ENCODE results near the gene SCIN.
A peak's percentile ranks its signal among the peaks of the same experiment; 100 is the strongest.

Gene SCIN

DNA sequence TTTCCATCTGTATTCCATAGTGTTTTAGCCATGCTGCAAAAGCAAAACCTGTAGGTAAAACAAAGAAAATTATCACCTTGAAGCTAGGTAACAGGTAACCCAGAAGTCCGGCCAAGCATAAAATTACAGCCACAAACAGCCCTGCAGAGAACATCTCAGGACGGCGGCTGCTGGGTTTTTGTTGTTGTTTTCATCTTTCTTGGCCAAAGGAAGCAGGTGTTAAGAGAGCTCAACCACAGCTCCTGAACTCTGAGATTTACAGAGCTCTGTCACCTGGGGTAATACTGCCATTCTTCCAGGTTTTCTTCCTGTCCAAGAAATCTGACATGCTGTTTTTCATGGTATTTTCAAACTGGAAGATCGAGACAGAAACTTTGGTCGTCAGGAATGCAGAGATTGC is 847 bp upstream of the SCIN start:
- TF ChIP-seq, protein P1, sequence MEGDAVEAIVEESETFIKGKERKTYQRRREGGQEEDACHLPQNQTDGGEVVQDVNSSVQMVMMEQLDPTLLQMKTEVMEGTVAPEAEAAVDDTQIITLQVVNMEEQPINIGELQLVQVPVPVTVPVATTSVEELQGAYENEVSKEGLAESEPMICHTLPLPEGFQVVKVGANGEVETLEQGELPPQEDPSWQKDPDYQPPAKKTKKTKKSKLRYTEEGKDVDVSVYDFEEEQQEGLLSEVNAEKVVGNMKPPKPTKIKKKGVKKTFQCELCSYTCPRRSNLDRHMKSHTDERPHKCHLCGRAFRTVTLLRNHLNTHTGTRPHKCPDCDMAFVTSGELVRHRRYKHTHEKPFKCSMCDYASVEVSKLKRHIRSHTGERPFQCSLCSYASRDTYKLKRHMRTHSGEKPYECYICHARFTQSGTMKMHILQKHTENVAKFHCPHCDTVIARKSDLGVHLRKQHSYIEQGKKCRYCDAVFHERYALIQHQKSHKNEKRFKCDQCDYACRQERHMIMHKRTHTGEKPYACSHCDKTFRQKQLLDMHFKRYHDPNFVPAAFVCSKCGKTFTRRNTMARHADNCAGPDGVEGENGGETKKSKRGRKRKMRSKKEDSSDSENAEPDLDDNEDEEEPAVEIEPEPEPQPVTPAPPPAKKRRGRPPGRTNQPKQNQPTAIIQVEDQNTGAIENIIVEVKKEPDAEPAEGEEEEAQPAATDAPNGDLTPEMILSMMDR (conservative IDR thresholded peaks at IDR 0.05; ENCODE audit: low read length) = no peak
- no peak for DNase-seq (ENCODE audit: low read depth)

DNA sequence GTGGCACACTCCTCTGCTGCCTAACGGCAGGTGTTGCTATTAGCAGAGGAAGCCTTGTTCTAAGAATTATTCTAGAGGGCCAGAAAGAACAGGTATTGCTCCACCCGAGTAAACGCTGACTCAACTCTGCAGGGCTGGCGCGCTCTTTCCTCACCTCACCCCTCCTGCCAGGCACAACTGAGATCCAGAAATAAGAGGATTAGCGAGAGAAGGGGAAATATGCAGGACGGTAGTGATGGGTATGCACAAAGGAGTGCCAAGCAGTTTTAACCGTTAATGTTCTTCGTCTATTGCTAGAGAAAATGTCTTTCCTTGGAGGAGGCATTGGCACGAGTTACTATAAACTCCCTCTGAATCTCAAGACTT is 369 bp upstream of the SCIN start:
- TF ChIP-seq, protein P1 (conservative IDR thresholded peaks at IDR 0.05; ENCODE audit: low read length) = no peak
- peak overlapping the region; percentile 55 for H3K4me3 ChIP-seq (ENCODE audit: low read length)
- no peak for DNase-seq (ENCODE audit: low read depth)

More for the DNA sequence above, 847 bp upstream of the SCIN start:
- H3K4me3 ChIP-seq (ENCODE audit: low read length) = no peak overlapping the region

DNA sequence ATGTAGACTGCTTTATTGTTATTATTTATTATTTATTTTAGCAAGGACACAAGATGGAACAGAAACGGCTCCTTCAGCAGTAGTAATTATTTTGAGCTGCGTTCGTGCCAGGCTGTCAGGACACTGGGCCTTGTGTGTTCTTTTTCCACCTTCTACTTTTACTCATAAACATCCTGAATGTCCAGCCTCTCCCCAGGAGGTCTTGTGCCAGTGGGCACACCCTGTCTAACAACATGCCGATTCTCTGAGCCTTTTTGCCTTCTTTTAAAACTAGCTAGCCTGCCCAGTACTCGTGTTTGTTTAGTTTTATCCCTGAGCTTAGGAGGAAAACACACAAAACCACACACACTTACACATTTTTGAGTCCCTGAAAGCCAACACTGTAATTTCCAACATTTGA is 1.2 kb downstream of the SCIN start:
- no peak for DNase-seq (ENCODE audit: low read depth)
- no peak overlapping the region for H3K4me3 ChIP-seq (ENCODE audit: low read length)

DNA sequence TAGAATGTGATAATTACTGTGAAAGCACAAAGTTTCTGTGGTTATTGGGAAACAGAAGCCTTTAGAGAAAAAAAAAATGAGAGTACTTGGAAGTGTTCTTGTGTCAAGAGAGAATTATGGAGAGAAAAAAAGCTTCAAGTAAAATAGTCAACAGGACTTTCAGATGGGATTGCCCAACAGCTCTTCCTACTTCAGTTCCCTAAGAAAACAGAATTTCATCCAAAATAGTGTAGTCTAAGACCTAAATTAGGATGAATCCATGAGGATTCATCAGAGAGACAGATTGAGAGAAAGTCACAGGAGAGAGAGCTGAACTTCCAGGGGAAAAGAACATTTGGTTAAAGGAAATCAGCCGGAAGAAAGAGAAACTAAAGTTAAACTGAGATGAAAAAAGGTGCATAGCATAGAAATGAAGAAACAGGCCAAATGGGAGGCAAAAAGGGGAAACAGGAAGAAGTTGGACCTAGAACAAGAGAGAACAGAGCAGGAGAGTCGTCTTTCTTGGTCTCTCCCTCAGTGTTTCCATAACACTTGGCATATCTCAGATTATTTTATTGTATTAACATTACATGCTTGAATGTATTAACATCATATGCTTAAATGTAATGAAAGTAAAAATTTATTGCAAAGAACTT is 2.5 kb downstream of the SCIN start:
- H3K4me3 ChIP-seq (ENCODE audit: low read length) = no peak overlapping the region
- DNase-seq (ENCODE audit: low read depth) = no peak
- TF ChIP-seq, protein P1 (conservative IDR thresholded peaks at IDR 0.05; ENCODE audit: low read length) = no peak

More for the DNA sequence above, 1.2 kb downstream of the SCIN start:
- TF ChIP-seq, protein P1 (conservative IDR thresholded peaks at IDR 0.05; ENCODE audit: low read length) = no peak

DNA sequence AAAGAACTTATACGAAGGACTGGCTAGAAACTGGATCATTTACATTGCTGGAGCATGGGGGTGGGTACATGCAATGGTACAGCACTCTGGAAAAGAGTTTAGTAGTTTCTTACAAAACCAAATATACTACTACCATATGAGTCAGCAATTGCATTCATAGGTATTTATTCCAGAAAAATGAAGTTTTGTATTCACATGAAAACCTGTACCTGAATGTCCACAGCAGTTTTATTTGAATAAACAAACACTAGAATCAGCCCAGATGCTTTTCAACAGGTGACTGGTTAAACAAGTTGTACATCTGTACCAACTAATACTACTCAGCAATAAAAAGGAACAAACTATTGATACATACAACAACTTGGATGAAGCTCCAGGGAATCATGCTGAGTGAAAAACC is 3.4 kb downstream of the SCIN start:
- no peak for DNase-seq (ENCODE audit: low read depth)
- H3K4me3 ChIP-seq (ENCODE audit: low read length) = no peak overlapping the region
- TF ChIP-seq, protein P1 (conservative IDR thresholded peaks at IDR 0.05; ENCODE audit: low read length) = no peak

DNA sequence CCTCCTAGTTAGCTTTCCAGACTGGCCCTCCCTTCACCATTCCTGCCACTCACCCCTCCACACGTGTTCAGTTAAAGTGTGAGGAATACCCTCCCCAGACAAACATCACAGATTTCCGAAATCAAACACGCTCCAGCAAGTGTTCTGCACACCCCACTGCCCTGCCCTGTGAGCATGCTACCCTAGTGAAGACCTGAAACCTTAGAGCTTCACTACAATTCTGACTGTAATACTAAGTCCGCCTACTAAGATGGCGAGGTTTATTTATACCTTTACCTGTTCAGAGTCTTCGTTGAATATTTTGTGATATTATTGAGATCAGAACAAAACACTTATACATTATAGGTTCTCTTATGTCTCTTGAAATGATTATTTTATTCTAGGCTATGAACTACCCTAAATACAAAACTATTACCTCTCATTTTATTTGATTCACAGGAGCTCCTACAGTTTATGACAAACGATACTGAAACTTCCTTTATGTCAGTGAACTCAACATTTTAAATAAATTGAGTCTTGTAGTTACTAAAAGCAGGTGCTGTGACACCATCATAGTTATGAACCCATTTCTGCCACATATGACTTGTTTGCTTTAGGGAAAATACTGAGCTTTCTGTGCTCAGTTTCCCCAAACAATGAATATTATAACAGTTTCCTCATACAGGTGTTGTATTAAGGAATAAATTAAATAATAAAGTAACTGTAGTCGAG is 8.6 kb downstream of the SCIN start:
- DNase-seq (ENCODE audit: low read depth) = no peak
- no peak overlapping the region for H3K4me3 ChIP-seq (ENCODE audit: low read length)
- TF ChIP-seq, protein P1 (conservative IDR thresholded peaks at IDR 0.05; ENCODE audit: low read length) = no peak

DNA sequence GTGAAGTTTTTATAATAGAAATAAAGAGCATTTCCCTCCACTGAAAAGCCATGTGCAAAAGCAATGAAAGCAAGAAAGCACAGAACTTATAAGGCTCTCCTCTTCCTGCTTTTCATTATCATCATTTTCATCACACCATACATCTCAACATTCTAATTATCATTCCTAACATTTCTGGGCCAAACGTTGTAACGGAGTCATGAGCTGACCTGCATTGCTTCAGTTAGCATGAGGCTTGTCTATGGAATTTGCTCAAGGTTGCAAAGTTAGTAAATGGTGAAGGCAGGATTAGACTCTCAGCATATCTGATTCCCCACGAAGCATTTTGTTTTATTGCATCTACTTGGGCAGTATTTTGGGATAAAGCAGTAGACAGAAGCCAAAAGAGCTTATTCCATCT is 11.4 kb downstream of the SCIN start:
- no peak overlapping the region for H3K4me3 ChIP-seq (ENCODE audit: low read length)
- TF ChIP-seq, protein P1 (conservative IDR thresholded peaks at IDR 0.05; ENCODE audit: low read length) = no peak
- DNase-seq (ENCODE audit: low read depth) = peak; percentile 79

All from AG10803 (cell line).